ENCODE measurements around the gene LCE4A. TPM values are rescaled to one million over a fixed set of nuclear protein-coding genes. Genes with fewer than 3 reads are reported as not detected.
"Not testable (repeated sequence)": the region's sequence is repeated elsewhere in the genome, so short reads cannot be mapped to it uniquely, and the experiment has no call there.

LCE4A gene
- polyA plus RNA-seq, 1 donor from 2014 or later, result not detected

DNA sequence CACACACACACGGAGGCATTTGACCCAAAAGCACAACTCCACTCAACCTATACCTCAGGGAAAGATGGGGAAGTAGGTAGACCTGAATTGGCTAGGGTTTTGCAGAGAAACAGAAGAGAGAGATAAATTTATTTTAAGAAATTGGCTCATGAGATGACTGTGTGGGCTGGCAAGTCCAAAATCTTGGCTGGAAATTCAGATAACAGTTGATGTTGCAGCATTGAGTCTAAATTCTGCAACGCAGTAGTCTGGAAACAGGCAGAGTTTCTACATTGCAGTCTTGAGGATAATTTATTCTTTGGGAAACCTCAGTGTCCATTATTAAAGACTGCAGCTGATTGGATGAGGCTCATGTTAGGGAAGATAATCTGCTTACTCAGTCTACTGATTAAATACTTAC, 26.3 kb upstream of the LCE4A start:
- no peaks in the 10 kb centered on the region for H3K27me3 ChIP-seq (ENCODE audit: insufficient read depth, low read depth, low read length)
- H3K27ac ChIP-seq (ENCODE audit: low read length), result no peak overlapping the region
- no peak overlapping the region for H3K9ac ChIP-seq (ENCODE audit: low read length)
- no peak overlapping the region for H3K4me3 ChIP-seq (ENCODE audit: low read length)
- no peak overlapping the region for H3K4me2 ChIP-seq (ENCODE audit: low read length)
- H4K20me1 ChIP-seq (ENCODE audit: insufficient read depth), result no peaks in the 10 kb centered on the region
- no peaks in the 10 kb centered on the region for H3K36me3 ChIP-seq (ENCODE audit: insufficient read depth, low read length)
- no peaks in the 10 kb centered on the region for H3K9me2 ChIP-seq (ENCODE audit: insufficient read depth, low read length)
- peaks cover 9% of the 10 kb centered on the region for H3K9me3 ChIP-seq (ENCODE audit: low read length)
- no peak overlapping the region for H2AFZ ChIP-seq (ENCODE audit: low read depth, low read length)
- TF ChIP-seq POLR2AphosphoS5 (IDR thresholded peaks at IDR 0.05) (no peak), EZH2 (IDR thresholded peaks at IDR 0.05; ENCODE audit: borderline replicate concordance, insufficient read depth, low read length, poor library complexity, severe bottlenecking) (no peak), EP300 (conservative IDR thresholded peaks at IDR 0.05; ENCODE audit: poor library complexity, severe bottlenecking) (no peak), SMC3 (conservative IDR thresholded peaks at IDR 0.05; ENCODE audit: poor library complexity) (no peak), RAD21 (conservative IDR thresholded peaks at IDR 0.05) (no peak), TAF1 (IDR thresholded peaks at IDR 0.05; ENCODE audit: low read depth) (no peak), MXI1 (conservative IDR thresholded peaks at IDR 0.05; ENCODE audit: poor library complexity, severe bottlenecking) (no peak)
- TF ChIP-seq, protein P1, sequence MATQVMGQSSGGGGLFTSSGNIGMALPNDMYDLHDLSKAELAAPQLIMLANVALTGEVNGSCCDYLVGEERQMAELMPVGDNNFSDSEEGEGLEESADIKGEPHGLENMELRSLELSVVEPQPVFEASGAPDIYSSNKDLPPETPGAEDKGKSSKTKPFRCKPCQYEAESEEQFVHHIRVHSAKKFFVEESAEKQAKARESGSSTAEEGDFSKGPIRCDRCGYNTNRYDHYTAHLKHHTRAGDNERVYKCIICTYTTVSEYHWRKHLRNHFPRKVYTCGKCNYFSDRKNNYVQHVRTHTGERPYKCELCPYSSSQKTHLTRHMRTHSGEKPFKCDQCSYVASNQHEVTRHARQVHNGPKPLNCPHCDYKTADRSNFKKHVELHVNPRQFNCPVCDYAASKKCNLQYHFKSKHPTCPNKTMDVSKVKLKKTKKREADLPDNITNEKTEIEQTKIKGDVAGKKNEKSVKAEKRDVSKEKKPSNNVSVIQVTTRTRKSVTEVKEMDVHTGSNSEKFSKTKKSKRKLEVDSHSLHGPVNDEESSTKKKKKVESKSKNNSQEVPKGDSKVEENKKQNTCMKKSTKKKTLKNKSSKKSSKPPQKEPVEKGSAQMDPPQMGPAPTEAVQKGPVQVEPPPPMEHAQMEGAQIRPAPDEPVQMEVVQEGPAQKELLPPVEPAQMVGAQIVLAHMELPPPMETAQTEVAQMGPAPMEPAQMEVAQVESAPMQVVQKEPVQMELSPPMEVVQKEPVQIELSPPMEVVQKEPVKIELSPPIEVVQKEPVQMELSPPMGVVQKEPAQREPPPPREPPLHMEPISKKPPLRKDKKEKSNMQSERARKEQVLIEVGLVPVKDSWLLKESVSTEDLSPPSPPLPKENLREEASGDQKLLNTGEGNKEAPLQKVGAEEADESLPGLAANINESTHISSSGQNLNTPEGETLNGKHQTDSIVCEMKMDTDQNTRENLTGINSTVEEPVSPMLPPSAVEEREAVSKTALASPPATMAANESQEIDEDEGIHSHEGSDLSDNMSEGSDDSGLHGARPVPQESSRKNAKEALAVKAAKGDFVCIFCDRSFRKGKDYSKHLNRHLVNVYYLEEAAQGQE (IDR thresholded peaks at IDR 0.05; ENCODE audit: borderline replicate concordance), result no peak
- TF ChIP-seq, protein P2, sequence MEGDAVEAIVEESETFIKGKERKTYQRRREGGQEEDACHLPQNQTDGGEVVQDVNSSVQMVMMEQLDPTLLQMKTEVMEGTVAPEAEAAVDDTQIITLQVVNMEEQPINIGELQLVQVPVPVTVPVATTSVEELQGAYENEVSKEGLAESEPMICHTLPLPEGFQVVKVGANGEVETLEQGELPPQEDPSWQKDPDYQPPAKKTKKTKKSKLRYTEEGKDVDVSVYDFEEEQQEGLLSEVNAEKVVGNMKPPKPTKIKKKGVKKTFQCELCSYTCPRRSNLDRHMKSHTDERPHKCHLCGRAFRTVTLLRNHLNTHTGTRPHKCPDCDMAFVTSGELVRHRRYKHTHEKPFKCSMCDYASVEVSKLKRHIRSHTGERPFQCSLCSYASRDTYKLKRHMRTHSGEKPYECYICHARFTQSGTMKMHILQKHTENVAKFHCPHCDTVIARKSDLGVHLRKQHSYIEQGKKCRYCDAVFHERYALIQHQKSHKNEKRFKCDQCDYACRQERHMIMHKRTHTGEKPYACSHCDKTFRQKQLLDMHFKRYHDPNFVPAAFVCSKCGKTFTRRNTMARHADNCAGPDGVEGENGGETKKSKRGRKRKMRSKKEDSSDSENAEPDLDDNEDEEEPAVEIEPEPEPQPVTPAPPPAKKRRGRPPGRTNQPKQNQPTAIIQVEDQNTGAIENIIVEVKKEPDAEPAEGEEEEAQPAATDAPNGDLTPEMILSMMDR (IDR thresholded peaks at IDR 0.05; ENCODE audit: poor library complexity, severe bottlenecking), result no peak
- no peaks in the 10 kb centered on the region for H3K79me2 ChIP-seq (replicated peaks; ENCODE audit: insufficient read depth, low read length)
- no peaks in the 10 kb centered on the region for H3F3A ChIP-seq (ENCODE audit: insufficient read depth, low read length, poor library complexity, severe bottlenecking)

DNA sequence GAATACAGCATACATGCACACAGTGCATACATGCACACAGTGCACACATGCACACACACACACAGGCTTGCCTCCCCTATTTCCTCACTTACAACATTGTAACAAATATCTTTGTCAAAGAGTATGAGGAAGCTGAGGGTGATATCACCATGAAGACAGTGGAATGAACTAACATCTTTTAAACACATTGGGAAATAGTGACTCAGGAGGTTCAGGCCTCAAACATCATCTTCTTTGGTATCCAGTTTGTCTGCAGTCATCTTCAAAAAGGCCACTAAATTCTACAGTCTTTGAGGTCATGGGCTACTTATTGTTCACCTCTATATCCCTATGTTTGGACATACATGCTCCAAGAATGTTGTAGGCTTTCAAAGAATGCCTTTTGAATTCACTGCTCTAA, 24.1 kb upstream of the LCE4A start:
- no peaks in the 10 kb centered on the region for H3F3A ChIP-seq (ENCODE audit: insufficient read depth, low read length, poor library complexity, severe bottlenecking)

DNA sequence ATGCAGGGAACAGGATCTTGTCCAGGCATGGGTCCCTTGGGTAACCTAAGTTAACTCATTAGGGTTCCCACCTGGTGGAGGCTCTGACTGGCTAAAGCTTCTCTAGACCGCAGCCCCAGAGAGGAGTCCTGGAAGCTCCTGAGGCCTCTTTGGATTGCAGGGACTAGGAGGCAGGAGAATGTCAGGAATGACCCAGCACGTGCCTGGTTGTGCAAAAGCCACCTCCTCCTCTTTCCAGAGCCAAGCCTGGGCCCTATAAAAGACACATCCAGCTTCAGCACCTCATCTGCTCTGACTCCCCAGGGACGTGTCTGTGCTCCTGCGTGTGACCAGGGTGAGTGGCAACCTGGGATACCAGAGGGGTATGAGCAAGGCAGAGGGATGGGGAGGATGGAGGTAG, 22.1 kb upstream of the LCE4A start, which contains the start of gene LCE2B:
Gene LCE2B, plus strand, starts transcription at position 301 of the 400 bp plus-strand sequence. CDS start 721 bp downstream, outside the sequence.
- not testable (repeated sequence) for H3K9me3 ChIP-seq (ENCODE audit: low read length); H3K4me3 ChIP-seq (ENCODE audit: low read length)

More for the DNA sequence above, 24.1 kb upstream of the LCE4A start:
- no peaks in the 10 kb centered on the region for H3K36me3 ChIP-seq (ENCODE audit: insufficient read depth, low read length)
- H3K9me2 ChIP-seq (ENCODE audit: insufficient read depth, low read length), result no peaks in the 10 kb centered on the region
- no peak overlapping the region for H3K9ac ChIP-seq (ENCODE audit: low read length)
- H3K9me3 ChIP-seq (ENCODE audit: low read length), result peaks cover 9% of the 10 kb centered on the region
- no peaks in the 10 kb centered on the region for H3K79me2 ChIP-seq (replicated peaks; ENCODE audit: insufficient read depth, low read length)
- no peak for TF ChIP-seq EZH2 (IDR thresholded peaks at IDR 0.05; ENCODE audit: borderline replicate concordance, insufficient read depth, low read length, poor library complexity, severe bottlenecking)
- no peak overlapping the region for H3K27ac ChIP-seq (ENCODE audit: low read length)
- no peak overlapping the region for H2AFZ ChIP-seq (ENCODE audit: low read depth, low read length)
- no peak overlapping the region for H3K4me3 ChIP-seq (ENCODE audit: low read length)
- H3K4me2 ChIP-seq (ENCODE audit: low read length), result no peak overlapping the region
- H3K27me3 ChIP-seq (ENCODE audit: insufficient read depth, low read depth, low read length), result no peaks in the 10 kb centered on the region
- H4K20me1 ChIP-seq (ENCODE audit: insufficient read depth), result no peaks in the 10 kb centered on the region

More for the DNA sequence above, 22.1 kb upstream of the LCE4A start, which contains the start of gene LCE2B:
- H2AFZ ChIP-seq (ENCODE audit: low read depth, low read length); H3K36me3 ChIP-seq (ENCODE audit: insufficient read depth, low read length); H3K79me2 ChIP-seq (replicated peaks; ENCODE audit: insufficient read depth, low read length); H4K20me1 ChIP-seq (ENCODE audit: insufficient read depth); H3K27me3 ChIP-seq (ENCODE audit: insufficient read depth, low read depth, low read length); H3K27ac ChIP-seq (ENCODE audit: low read length); H3K9ac ChIP-seq (ENCODE audit: low read length); H3K9me2 ChIP-seq (ENCODE audit: insufficient read depth, low read length); H3K4me2 ChIP-seq (ENCODE audit: low read length); H3F3A ChIP-seq (ENCODE audit: insufficient read depth, low read length, poor library complexity, severe bottlenecking): not testable (repeated sequence)
